Choroid plexus epithelial cell (primary cell): ENCODE measurements around the gene GNA15.

ENCODE experiments used
- DNase-seq: peaks from one replicate; pipeline ENCODE4 v3.0.0-alpha.2; 2010; ENCODE audit warnings: low read depth
- H3K4me3 ChIP-seq: 2 replicates; pipeline ENCODE4 v1.5.1; 2011; ENCODE audit warnings: low read depth, mild to moderate bottlenecking, control low read depth, low read length, moderate library complexity
- CTCF ChIP-seq: conservative IDR thresholded peaks from 2 replicates; pipeline ENCODE4 v1.5.1; 2011; ENCODE audit warnings: low read depth, mild to moderate bottlenecking, control low read depth, inconsistent platforms, low read length, moderate library complexity

GNA15 gene

GRCh38 chr19:3157096-3157845, 21.4 kb downstream of the GNA15 start:
- no peak overlapping the region for H3K4me3 ChIP-seq
- no peak for TF ChIP-seq CTCF
- no peak for DNase-seq

GRCh38 chr19:3159565-3159964, 23.7 kb downstream of the GNA15 start:
- no peak for DNase-seq
- TF ChIP-seq CTCF = no peak
- no peak overlapping the region for H3K4me3 ChIP-seq

- no peak for DNase-seq
- no peak for TF ChIP-seq CTCF
- H3K4me3 ChIP-seq = no peak overlapping the region
Measured at GRCh38 chr19:3160219-3160618, 24.4 kb downstream of the GNA15 start.

- no peak overlapping the region for H3K4me3 ChIP-seq
- peak; percentile 35 for DNase-seq
- no peak for TF ChIP-seq CTCF
Measured at GRCh38 chr19:3161453-3161852, 25.6 kb downstream of the GNA15 start.

GRCh38 chr19:3162418-3163229, 26.8 kb downstream of the GNA15 start:
- DNase-seq = peak; percentile 29
- TF ChIP-seq CTCF = no peak
- H3K4me3 ChIP-seq = no peak overlapping the region

- H3K4me3 ChIP-seq = no peak overlapping the region
- DNase-seq = peak; percentile 69
Measured at GRCh38 chr19:3163230-3163886, 27.5 kb downstream of the GNA15 start.

More at GRCh38 chr19:3163230-3163886, 27.5 kb downstream of the GNA15 start:
- TF ChIP-seq CTCF = peak; percentile 97
